OCI-LY3 (cell line): ENCODE measurements around the gene PPARG.
A peak's percentile ranks its signal among the peaks of the same experiment; 100 is the strongest.

ENCODE experiments used
- H2AFZ ChIP-seq: fragments of 200-600, 300-600 bp; shearing (Covaris generic); 2 replicates; pipeline ENCODE4 v1.6.0; 2014; ENCODE audit warnings: antibody characterized with exemption, low read depth, low read length
- H3K27ac ChIP-seq: fragments of 200-600, 300-600 bp; sonication (generic); 2 replicates; pipeline ENCODE4 v1.5.1; 2014; ENCODE audit warnings: mild to moderate bottlenecking, low read length, moderate library complexity, mixed read lengths
- H3K27me3 ChIP-seq: fragments of 200-600, 300-600 bp; sonication (generic); 2 replicates; pipeline ENCODE4 v1.6.1; 2014; ENCODE audit warnings: low read depth, low read length, mixed read lengths
- H3K36me3 ChIP-seq: fragments of 200-600, 300-600 bp; sonication (generic); replicated peaks from 2 replicates; pipeline ENCODE3; 2014; ENCODE audit warnings: low read depth, low read length, mixed read lengths
- H3K4me1 ChIP-seq: fragments of 300-600, 200-600 bp; sonication (generic); 2 replicates; pipeline ENCODE4 v1.6.1; 2014; ENCODE audit warnings: low read length, mixed read lengths
- H3K4me2 ChIP-seq: fragments of 200-600, 300-600 bp; sonication (generic); 2 replicates; pipeline ENCODE4 v1.6.1; 2014; ENCODE audit warnings: low read length, mixed read lengths
- H3K4me3 ChIP-seq: fragments of 300-600, 200-600 bp; sonication (generic); 2 replicates; pipeline ENCODE4 v1.5.1; 2014; ENCODE audit warnings: antibody characterized with exemption, mild to moderate bottlenecking, low read length, moderate library complexity
- H3K79me2 ChIP-seq: fragments of 300-600, 200-600 bp; shearing (Covaris generic); 2 replicates; pipeline ENCODE4 v1.6.1; 2014; ENCODE audit warnings: mild to moderate bottlenecking, low read length, mixed read lengths
- H3K9ac ChIP-seq: fragments of 300-600, 200-600 bp; shearing (Covaris generic); 2 replicates; pipeline ENCODE4 v1.6.0; 2014; ENCODE audit warnings: mild to moderate bottlenecking, low read length, moderate library complexity
- H3K9me3 ChIP-seq: fragments of 200-600, 300-600 bp; shearing (Covaris generic); 2 replicates; pipeline ENCODE4 v1.6.1; 2014; ENCODE audit warnings: low read length, mixed read lengths; ENCODE audit not compliant: insufficient read depth
- H4K20me1 ChIP-seq: fragments of 200-600, 300-600 bp; sonication (generic); 2 replicates; pipeline ENCODE4 v1.6.1; 2016; ENCODE audit warnings: low read length, mixed read lengths; ENCODE audit not compliant: insufficient read depth
- EZH2phosphoT487 ChIP-seq: fragments of 200-600 bp; shearing (Covaris generic); IDR thresholded peaks from 2 replicates; pipeline ENCODE4 v1.6.1; 2018; ENCODE audit warnings: antibody characterized with exemption, mixed run types, low read depth
- TF ChIP-seq, protein P1 (sequence below): fragments of 200-600, 300-600 bp; sonication (generic); IDR thresholded peaks from 2 replicates; pipeline ENCODE4 v1.5.1; 2014; ENCODE audit warnings: antibody characterized with exemption, low read length, low read depth

Gene PPARG

GRCh38 chr3:12388185-12388584 is 99.3 kb downstream of the PPARG start:
- H2AFZ ChIP-seq = no peak overlapping the region
- no peak overlapping the region for H3K9ac ChIP-seq
- no peaks in the 10 kb centered on the region for H3K79me2 ChIP-seq
- no peak overlapping the region for H3K4me3 ChIP-seq
- TF ChIP-seq, protein P1, sequence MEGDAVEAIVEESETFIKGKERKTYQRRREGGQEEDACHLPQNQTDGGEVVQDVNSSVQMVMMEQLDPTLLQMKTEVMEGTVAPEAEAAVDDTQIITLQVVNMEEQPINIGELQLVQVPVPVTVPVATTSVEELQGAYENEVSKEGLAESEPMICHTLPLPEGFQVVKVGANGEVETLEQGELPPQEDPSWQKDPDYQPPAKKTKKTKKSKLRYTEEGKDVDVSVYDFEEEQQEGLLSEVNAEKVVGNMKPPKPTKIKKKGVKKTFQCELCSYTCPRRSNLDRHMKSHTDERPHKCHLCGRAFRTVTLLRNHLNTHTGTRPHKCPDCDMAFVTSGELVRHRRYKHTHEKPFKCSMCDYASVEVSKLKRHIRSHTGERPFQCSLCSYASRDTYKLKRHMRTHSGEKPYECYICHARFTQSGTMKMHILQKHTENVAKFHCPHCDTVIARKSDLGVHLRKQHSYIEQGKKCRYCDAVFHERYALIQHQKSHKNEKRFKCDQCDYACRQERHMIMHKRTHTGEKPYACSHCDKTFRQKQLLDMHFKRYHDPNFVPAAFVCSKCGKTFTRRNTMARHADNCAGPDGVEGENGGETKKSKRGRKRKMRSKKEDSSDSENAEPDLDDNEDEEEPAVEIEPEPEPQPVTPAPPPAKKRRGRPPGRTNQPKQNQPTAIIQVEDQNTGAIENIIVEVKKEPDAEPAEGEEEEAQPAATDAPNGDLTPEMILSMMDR = no peak
- TF ChIP-seq EZH2phosphoT487 = no peak
- peak overlapping the region; percentile 8 for H3K4me2 ChIP-seq
- no peak overlapping the region for H3K27ac ChIP-seq
- no peaks in the 10 kb centered on the region for H3K36me3 ChIP-seq
- H3K4me1 ChIP-seq = peaks cover 15% of the 10 kb centered on the region
- H3K27me3 ChIP-seq = 0 out of 2 replicates have a peak, but pooled peaks cover 3% of the 10 kb centered on the region
- no peaks in the 10 kb centered on the region for H4K20me1 ChIP-seq
- no peaks in the 10 kb centered on the region for H3K9me3 ChIP-seq

DNA sequence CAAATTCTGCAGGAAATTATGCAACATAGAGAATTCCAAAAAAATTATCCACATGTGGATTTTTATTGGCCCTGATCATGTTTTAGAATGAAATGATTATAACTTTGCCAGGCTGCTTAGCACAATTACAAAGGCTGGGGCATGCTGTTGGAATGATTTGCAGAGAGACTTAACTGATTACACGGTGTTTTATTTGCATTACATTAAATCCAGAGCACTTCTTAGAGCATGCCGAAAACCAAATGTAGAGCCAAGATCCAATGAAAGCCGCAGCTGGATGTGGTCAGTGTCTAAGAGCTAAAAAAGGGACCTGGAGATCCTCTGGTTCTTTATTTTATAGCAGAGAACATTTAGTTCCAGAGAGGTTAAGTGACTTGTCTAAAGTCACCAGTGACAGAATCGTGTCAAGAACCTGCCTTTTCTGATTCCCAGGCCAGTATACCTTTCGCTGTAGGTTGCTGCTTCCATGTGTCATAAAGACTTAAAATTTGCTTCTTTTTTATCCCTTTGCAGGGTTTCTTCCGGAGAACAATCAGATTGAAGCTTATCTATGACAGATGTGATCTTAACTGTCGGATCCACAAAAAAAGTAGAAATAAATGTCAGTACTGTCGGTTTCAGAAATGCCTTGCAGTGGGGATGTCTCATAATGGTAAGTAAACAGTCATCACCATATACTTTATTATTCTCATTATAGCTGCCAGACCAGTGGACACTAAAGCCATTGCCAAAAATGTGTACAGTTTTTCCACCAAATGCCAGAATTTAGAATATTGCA is 103.4 kb downstream of the PPARG start:
- TF ChIP-seq, protein P1 = no peak
- TF ChIP-seq EZH2phosphoT487 = no peak
- peaks cover 51% of the 10 kb centered on the region for H3K4me1 ChIP-seq
- no peaks in the 10 kb centered on the region for H4K20me1 ChIP-seq
- no peaks in the 10 kb centered on the region for H3K36me3 ChIP-seq
- no peak overlapping the region for H2AFZ ChIP-seq
- H3K4me3 ChIP-seq = no peak overlapping the region
- H3K79me2 ChIP-seq = no peaks in the 10 kb centered on the region
- no peaks in the 10 kb centered on the region for H3K27me3 ChIP-seq
- H3K9ac ChIP-seq = no peak overlapping the region
- no peak overlapping the region for H3K27ac ChIP-seq
- H3K9me3 ChIP-seq = no peaks in the 10 kb centered on the region
- no peak overlapping the region for H3K4me2 ChIP-seq

DNA sequence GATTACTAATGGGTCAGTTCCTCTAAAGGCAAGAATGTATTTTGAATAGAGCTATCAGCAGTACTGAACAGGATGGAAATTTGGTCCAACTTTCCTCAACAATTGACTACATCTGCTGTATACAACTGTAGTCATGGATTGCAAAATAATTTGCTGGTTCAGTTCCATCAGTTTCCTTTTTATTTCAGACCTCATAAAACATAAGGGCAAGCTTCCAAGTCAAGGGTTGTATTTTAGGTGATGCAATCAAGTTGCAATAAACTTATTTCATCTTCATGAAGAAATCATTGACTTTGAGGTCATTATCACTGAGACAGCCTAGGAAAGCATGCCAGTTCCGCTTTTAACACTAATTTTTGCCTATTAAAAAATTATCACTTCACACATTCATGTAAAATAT is 105.0 kb downstream of the PPARG start:
- H3K27me3 ChIP-seq = no peaks in the 10 kb centered on the region
- H4K20me1 ChIP-seq = no peaks in the 10 kb centered on the region
- TF ChIP-seq, protein P1 = no peak
- TF ChIP-seq EZH2phosphoT487 = no peak
- no peaks in the 10 kb centered on the region for H3K79me2 ChIP-seq
- no peak overlapping the region for H3K4me3 ChIP-seq
- H3K4me2 ChIP-seq = peak overlapping the region; percentile 66; the same call in 1 of the 2 replicates
- no peak overlapping the region for H3K9ac ChIP-seq
- H3K4me1 ChIP-seq = peaks cover 41% of the 10 kb centered on the region
- peak overlapping the region; percentile 25; the same call in 1 of the 2 replicates for H2AFZ ChIP-seq
- H3K27ac ChIP-seq = peak overlapping the region; percentile 88
- H3K36me3 ChIP-seq = no peaks in the 10 kb centered on the region
- H3K9me3 ChIP-seq = no peaks in the 10 kb centered on the region

GRCh38 chr3:12394569-12395271 is 105.8 kb downstream of the PPARG start:
- TF ChIP-seq, protein P1 = no peak
- TF ChIP-seq EZH2phosphoT487 = no peak
- Histone ChIP-seq H3K4me2 (peak overlapping the region; percentile 66), H4K20me1 (no peaks in the 10 kb centered on the region), H3K9ac (peak overlapping the region; percentile 63), H3K79me2 (no peaks in the 10 kb centered on the region), H3K27me3 (no peaks in the 10 kb centered on the region), H3K9me3 (no peaks in the 10 kb centered on the region), H2AFZ (peak overlapping the region; percentile 48), H3K4me1 (peaks cover 40% of the 10 kb centered on the region), H3K27ac (peak overlapping the region; percentile 88), H3K4me3 (peak overlapping the region; percentile 65), H3K36me3 (no peaks in the 10 kb centered on the region)
